HAP-1 (cell line): ENCODE results near the gene PCIF1.
A peak's percentile ranks its signal among the peaks of the same experiment; 100 is the strongest.

Experiments used
- DNase-seq, 2 experiments: peaks; one replicate each; pipeline ENCODE4 v3.0.0-alpha.2; 2016 to 2020; ENCODE audit warnings: low spot score in 2 of 2
- H3K27me3 ChIP-seq: fragments of 250-450 bp; sonication (Bioruptor Pico); 2 replicates; pipeline ENCODE4 v1.5.1; 2020; ENCODE audit warnings: low read depth, mild to moderate bottlenecking, moderate library complexity
- H3K36me3 ChIP-seq: fragments of 250-450 bp; sonication (Bioruptor Pico); replicated peaks from 2 replicates; pipeline ENCODE4 v1.5.1; 2020; ENCODE audit warnings: mild to moderate bottlenecking
- H3K4me1 ChIP-seq: fragments of 250-450 bp; sonication (Bioruptor Pico); 2 replicates; pipeline ENCODE4 v1.5.1; 2020; ENCODE audit warnings: mild to moderate bottlenecking
- H3K4me3 ChIP-seq: fragments of 250-450 bp; sonication (Bioruptor Pico); 2 replicates; pipeline ENCODE4 v1.5.1; 2020; ENCODE audit warnings: mild to moderate bottlenecking, moderate library complexity
- H3K9me3 ChIP-seq: fragments of 250-450 bp; sonication (Bioruptor Pico); 2 replicates; pipeline ENCODE4 v1.5.1; 2020; ENCODE audit warnings: mild to moderate bottlenecking, moderate library complexity
- in situ Hi-C: fragments of 300-500 bp; cut with MboI; formaldehyde crosslinking; loops from 3 replicates; pipeline ENCODE4 v1.14.3; 2020; ENCODE audit warnings: low sequenced_read_pairs, inconsistent platforms, mixed read lengths

The PCIF1 gene

DNA sequence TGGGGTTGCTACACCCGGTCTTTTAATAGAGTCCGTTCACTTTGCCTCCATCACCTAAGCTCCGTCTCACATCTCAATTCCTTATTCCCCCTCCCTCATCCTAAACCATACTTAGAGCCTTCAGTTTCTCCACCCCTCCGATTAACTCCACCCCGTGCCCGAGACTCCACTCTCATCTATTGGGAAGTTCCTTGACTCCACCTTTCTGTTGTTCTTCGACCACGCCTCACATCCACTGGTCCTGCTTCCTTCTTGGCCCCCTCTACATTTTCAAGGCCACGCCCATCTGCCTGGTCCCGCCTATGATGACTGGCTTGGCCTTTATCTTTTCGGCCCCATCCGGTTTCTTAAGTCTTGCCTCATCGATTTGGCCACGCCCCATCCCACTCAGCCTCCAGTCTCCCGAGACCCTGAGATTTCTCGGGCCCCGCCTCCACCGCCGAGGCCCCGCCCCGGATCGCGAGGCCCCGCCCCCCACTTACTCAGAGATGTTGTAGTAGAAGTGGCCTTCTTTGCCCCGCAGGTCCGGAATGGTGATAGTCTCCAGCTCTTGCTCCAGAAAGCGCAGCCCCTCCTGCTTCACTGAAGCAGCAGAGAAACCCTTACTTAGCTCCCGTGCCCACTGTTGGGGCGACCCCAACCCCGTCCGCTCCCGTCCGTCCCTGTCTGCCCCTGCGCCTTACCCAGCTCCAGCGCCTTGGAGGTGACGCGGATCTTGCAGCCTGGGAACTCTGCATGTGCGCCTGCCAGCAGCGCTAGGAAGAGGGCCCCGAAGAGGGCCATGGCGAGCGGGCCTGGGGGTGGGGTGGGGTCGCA is 23.6 kb upstream of the PCIF1 start:
- peak; percentile 100 for DNase-seq
- in situ Hi-C loops, result no loop called here

DNA sequence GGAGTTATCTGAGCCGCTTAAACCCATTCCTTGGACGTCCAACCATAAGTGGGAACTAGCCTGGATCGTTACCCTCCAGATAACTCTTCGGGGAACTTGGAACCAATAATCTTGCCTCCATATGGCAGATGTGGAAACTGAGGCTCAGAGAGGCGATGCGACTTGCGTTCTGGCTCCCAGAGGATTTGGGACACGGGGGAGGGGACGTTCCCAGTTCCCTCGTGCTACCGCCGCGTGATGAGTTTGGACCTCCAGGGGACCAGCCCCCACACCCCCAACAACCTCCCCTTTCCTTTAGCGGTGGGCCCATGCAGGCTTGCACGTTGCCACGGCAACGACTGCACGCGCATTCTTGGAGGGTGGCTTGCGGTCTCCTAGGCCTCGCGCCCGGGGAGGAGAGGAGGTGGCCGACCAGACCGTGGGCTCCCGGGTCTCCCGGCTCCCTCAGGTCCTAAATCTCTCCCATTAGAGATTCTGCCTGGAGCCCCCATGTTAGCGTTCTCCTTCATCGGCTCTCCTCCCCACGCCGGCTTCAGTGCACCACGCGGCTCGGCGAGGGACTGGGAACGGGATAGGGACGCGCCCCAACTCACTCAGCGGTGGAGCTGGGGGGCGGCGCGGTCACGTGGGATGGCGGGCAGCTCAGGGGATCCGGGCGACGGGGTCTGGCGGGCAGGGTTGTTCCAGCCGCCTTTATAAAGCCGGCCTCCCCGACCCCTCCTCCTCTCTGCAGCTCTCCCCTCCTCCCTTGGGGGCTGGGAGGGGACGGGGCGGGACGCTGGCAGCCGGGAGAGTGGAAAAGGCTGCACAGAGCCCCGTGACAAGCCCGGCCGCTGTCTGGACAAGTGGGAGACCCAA is 22.8 kb upstream of the PCIF1 start, which contains the start of gene PLTP:
Gene PLTP, minus strand, starts transcription at position 670 of the 858 bp plus-strand sequence. CDS start 703 bp downstream, outside the sequence.
- Histone ChIP-seq H3K27me3 (no peaks in the 10 kb centered on the region), H3K36me3 (peaks cover 23% of the 10 kb centered on the region), H3K4me1 (peaks cover 6% of the 10 kb centered on the region), H3K9me3 (no peaks in the 10 kb centered on the region), H3K4me3 (peak within 1 kb of the TSS; percentile 45)
- DNase-seq, result peak; percentile 63 to 86
- in situ Hi-C loops, result no loop called here

More for the DNA sequence above, 23.6 kb upstream of the PCIF1 start:
- peak overlapping the region; percentile 45 for H3K4me3 ChIP-seq
- peaks cover 9% of the 10 kb centered on the region for H3K4me1 ChIP-seq
- H3K27me3 ChIP-seq, result no peaks in the 10 kb centered on the region
- H3K9me3 ChIP-seq, result no peaks in the 10 kb centered on the region
- H3K36me3 ChIP-seq, result peaks cover 27% of the 10 kb centered on the region

DNA sequence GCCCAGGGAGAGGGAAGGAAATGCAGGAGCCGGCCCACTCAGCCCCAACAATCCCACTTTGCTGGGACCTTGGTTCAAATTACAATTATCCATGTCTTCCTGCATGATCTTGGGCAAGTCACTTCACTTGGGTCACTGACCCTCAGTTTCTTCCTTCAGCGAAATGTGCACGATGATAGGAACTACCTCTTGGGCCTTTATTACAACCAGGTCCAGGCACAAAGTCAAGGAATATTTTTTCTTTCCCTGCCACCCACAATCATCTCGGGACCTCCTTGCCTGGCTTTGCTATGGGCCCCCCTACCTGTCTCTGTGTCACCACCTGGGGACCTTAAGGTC is 22.2 kb upstream of the PCIF1 start:
- H3K36me3 ChIP-seq, result peaks cover 23% of the 10 kb centered on the region
- DNase-seq, result no peak
- H3K9me3 ChIP-seq, result no peaks in the 10 kb centered on the region
- peak overlapping the region; percentile 45 for H3K4me3 ChIP-seq
- H3K4me1 ChIP-seq, result peaks cover 6% of the 10 kb centered on the region
- in situ Hi-C loops, result no loop called here
- no peaks in the 10 kb centered on the region for H3K27me3 ChIP-seq

DNA sequence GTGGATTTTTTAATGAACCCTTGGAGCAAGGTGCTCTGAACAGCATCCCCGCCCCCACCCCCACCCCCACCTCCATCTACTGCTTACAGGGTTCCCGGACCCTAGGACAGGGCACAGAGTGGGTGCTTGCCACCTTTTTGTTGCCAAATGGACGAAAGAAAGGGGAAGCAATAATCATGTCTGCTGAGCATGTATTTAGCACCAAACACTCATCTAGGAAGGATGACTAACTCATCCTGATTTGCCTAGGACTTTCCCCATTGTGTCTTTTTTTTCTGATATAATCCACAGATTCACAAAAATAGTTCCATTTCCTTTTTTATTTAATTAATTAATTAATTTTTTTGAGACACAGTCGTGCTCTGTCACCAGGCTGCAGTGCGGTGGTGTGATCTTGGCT is 21.4 kb upstream of the PCIF1 start:
- no peak overlapping the region for H3K4me3 ChIP-seq
- H3K9me3 ChIP-seq, result no peaks in the 10 kb centered on the region
- peaks cover 6% of the 10 kb centered on the region for H3K4me1 ChIP-seq
- H3K36me3 ChIP-seq, result peaks cover 15% of the 10 kb centered on the region
- H3K27me3 ChIP-seq, result no peaks in the 10 kb centered on the region
- in situ Hi-C loops, result no loop called here
- DNase-seq, result no peak

DNA sequence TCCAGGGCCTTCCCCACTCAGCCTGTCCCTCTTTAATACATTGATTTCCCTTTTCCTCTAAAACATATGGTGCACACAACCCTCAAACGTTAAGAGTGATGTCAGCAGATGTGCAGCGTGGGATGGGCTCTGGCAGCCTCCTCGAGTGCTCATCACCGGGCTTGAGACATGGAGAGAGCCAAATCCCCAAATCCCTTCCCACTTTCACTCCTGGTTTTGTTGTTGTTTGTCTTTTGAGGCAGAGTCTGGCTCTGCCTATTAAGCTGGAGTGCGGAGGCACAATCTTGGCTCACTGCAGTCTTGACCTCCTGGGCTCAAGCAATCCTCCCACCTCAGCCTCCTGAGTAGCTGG is 16.7 kb upstream of the PCIF1 start:
- in situ Hi-C loops, result no loop called here
- H3K27me3 ChIP-seq, result no peaks in the 10 kb centered on the region
- H3K36me3 ChIP-seq, result no peaks in the 10 kb centered on the region
- no peak overlapping the region for H3K4me3 ChIP-seq
- no peaks in the 10 kb centered on the region for H3K9me3 ChIP-seq
- H3K4me1 ChIP-seq, result no peaks in the 10 kb centered on the region
- DNase-seq, result no peak

DNA sequence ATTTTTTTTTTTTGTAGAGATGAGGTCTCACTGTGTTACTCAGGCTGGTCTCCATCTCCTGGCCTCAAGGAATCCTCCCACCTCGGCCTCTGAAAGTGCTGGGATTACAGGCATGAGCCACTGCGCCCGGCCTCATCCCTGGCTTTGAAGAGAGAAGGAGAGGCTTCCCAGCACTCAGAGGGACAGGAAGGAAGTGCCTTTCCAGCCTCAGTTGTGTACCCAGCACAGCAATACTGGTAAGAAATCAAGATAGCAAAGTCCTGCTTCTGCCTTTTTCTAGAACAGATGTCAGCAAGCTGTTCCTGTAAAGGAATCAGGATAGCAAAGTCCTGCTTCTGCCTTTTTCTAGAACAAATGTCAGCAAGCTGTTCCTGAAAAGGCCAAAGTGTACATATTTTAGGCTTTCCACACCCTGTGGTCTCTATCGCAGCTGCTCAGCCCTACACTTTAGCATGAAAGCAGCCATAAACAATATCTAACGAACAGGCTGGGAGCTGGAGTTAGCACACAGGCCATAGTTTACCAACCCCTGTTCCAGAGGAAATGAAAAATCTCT is 16.2 kb upstream of the PCIF1 start:
- no peaks in the 10 kb centered on the region for H3K36me3 ChIP-seq
- no peak for DNase-seq
- no peaks in the 10 kb centered on the region for H3K27me3 ChIP-seq

DNA sequence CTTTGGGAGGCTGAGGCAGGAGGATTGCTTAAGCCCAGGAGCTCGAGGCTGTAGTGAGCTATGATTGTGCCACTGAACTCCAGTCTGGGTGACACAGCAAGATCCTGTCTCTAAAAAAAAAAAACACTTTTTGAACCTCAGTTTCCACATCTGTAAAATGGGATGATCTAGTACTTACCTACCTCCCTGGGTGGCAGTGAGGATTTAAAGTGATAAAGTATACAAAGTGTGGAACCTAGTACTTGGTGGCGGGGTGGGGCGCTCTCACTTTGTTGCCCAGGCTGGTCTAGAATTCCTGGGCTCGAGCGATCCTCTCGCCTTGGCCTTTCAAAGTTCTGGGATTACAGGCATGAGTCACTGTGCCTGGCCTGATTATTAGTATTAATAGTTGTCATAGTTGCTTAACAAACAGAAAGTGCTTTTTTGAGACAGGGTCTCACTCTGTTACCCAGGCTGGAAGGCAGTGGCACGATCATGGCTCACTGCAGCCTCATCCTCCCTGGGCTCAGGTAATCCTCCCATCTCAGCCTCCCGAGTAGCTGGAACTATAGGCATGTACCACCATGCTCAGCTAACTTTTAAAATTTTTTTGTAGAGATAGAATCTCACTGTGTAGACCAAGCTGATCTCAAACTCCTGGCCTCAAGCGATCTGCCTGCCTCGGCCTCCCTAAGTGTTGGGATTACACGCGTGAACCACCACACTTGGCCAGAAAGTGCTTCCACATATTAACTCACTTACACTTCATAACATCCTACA is 15.5 kb upstream of the PCIF1 start:
- no peaks in the 10 kb centered on the region for H3K4me1 ChIP-seq
- H3K27me3 ChIP-seq, result no peaks in the 10 kb centered on the region
- no peak overlapping the region for H3K4me3 ChIP-seq
- H3K36me3 ChIP-seq, result no peaks in the 10 kb centered on the region
- H3K9me3 ChIP-seq, result no peaks in the 10 kb centered on the region
- in situ Hi-C loops, result no loop called here
- no peak for DNase-seq

More for the DNA sequence above, 16.2 kb upstream of the PCIF1 start:
- Histone ChIP-seq H3K4me1 (no peaks in the 10 kb centered on the region), H3K4me3 (no peak overlapping the region), H3K9me3 (no peaks in the 10 kb centered on the region)
- in situ Hi-C loops, result no loop called here

DNA sequence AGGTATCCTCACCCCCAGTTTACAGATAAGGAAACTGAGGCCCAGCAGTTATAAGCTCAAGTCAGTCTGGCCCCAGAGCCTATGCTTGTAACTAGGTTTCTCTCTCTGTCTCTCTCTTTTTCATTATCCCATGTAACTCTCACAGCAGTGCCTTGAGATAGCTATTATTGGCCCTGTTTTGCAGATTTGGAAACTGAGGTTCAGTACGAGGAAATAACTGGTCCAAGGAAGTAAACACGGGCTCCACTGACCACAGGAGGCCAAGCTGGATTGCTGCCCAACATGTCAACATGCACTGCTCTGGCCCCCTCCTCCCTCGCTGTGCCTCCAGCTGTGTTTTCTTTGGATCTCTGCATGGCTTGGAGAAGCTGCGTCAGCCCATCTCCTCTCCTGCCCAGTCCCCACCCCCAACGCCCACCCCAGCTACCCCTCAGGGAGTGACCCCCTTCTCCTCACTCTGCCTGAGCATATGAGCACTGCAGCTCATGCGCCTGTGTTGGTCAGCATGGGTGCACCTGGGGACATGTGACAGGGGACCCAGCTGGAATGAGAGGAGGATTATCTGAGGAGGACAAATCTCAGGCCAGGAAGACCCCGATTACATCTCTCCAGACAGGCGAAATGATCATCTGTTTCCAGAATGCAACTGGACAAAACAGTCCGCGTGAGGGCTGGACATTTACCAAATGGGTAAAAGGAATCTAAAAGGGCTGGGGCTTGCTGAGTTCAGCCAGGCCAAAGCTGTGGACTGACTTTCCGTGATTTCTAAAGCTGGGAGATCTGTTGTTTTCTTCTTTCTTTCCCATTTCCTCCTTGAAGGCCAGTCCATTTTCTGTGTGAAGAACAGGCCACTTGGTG is 14.7 kb upstream of the PCIF1 start:
- Histone ChIP-seq H3K9me3 (no peaks in the 10 kb centered on the region), H3K4me3 (no peak overlapping the region), H3K27me3 (no peaks in the 10 kb centered on the region), H3K36me3 (no peaks in the 10 kb centered on the region), H3K4me1 (no peaks in the 10 kb centered on the region)
- no peak for DNase-seq
- in situ Hi-C loops, result no loop called here

DNA sequence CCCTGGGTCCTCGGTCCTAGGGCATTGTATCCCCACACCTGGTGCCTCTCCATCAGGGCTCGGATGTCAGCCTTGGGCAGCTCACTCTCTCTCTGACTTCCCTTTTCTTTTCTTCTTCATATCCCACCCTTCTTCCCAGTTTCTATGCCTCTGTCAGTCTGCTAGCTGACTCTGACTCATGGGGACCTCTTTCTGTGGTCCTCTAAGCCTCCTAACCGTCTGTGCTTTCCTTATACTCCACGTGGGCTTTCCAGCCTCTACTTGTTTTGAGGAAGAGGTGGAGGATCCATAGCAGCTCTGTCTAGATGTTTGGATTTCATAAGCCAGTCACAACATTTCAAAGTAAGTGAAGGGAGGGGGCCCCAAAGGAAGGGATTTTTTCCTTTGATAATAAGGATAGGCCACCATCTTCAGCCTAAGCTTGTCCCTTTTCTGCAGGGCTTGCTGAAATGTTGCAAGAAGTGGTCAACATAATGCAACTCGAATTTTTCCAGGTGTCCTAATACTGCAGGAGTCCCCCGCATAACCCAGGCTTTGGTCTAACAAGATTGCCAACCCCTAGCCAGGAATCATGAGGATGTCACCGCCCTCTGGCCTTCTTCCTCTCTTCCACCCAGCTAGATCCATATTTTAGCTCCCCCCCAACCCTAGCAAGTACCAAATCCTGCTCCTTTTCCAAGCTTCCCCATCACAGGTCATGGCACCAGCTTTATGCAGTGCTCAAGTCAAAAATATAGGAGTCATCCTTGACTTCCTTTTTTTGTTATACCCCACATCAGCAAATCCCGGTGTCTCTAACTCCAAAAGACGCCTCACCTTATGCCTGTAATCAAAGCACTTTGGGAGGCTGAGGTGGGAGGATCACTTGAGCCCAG is 13.8 kb upstream of the PCIF1 start:
- in situ Hi-C loops, result no loop called here
- no peaks in the 10 kb centered on the region for H3K4me1 ChIP-seq
- no peak for DNase-seq
- no peaks in the 10 kb centered on the region for H3K36me3 ChIP-seq
- no peaks in the 10 kb centered on the region for H3K27me3 ChIP-seq
- no peaks in the 10 kb centered on the region for H3K9me3 ChIP-seq
- H3K4me3 ChIP-seq, result no peak overlapping the region

DNA sequence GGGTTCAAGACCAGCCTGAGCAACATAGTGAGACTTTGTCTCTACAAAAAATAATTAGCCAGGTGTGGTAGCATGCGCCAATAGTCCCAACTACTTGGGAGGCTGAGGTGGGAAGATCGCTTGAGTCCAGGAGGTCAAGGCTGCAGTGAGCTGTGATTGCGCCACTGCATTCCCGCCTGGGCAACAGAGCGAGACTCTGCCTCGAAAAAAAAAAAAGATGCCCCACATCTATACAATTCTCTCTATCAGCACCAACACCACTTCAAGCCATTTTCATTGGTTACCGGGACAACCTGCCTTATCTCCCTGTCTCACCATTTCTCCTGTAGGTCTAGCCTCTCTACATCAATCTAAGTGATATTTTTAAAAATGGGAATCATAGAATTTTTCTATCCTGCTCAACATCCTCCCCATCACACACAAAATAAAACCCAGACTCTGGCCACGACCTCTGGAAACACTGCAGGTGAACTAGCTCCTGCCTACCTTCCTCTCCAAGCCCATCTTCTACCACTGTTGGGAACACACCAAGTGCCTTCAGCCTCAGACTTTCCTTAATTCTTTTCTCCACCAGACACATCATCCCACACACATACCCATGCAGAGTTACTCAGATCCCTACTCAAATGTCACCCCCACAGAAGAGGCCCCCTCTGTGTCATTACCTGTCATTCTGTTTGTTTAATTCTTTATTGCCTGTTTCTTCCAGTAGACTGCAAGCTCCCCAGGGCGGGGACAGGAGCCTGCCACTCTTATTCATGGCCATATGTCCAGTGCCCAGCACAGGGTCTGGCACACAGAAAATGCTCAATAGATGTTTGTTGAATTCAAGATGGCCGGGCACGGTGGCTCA is 12.9 kb upstream of the PCIF1 start:
- H3K9me3 ChIP-seq, result no peaks in the 10 kb centered on the region
- no peak overlapping the region for H3K4me3 ChIP-seq
- H3K36me3 ChIP-seq, result no peaks in the 10 kb centered on the region
- no peak for DNase-seq
- no peaks in the 10 kb centered on the region for H3K27me3 ChIP-seq
- in situ Hi-C loops, result no loop called here
- H3K4me1 ChIP-seq, result no peaks in the 10 kb centered on the region

DNA sequence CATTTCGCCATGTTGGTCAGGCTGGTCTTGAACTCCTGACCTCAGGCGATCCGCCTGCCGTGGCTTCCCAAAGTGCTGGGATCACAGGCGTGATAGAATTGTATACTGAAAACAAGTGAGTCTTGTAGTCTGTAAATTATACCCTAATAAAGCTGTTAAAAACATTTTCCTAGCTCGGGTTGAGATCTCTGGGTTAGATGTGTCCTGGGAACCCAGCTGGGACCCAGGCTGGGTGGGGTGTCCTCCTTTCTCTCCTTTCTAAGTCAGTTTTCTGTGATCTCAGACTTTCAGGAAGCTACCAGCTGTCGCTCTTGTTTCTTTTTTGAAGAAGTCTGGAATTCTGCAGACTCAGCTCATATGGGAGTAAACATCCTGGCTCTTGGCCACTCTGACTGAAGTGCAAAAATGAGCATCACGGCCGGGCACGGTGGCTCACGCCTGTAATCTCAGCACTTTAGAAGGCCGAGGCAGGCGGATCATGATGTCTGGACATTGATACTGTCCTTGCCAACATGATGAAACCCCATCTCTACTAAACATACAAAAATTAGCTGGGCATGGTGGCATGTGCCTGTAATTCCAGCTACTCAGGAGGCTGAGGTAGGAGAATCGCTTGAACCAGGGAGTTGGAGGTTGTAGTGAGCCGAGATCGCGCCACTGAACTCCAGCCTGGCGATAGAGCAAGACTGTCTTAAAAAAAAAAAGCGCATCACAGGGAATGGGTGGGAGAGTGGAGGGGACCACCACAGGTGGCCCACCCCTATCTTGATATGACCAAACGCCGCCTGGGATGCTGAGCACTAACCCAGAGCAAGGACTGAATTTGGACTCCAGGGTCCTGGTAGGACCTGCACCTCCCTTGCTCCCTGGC is 9.9 kb upstream of the PCIF1 start:
- no peaks in the 10 kb centered on the region for H3K27me3 ChIP-seq
- peaks cover 11% of the 10 kb centered on the region for H3K4me1 ChIP-seq
- no peaks in the 10 kb centered on the region for H3K9me3 ChIP-seq
- H3K36me3 ChIP-seq, result no peaks in the 10 kb centered on the region
- no peak overlapping the region for H3K4me3 ChIP-seq
- DNase-seq, result no peak
- in situ Hi-C loops, result no loop called here
